ENCODE measurements around the gene PRR20C.
"Not testable (repeated sequence)": the region's sequence is repeated elsewhere in the genome, so short reads cannot be mapped to it uniquely, and the experiment has no call there.

DNA sequence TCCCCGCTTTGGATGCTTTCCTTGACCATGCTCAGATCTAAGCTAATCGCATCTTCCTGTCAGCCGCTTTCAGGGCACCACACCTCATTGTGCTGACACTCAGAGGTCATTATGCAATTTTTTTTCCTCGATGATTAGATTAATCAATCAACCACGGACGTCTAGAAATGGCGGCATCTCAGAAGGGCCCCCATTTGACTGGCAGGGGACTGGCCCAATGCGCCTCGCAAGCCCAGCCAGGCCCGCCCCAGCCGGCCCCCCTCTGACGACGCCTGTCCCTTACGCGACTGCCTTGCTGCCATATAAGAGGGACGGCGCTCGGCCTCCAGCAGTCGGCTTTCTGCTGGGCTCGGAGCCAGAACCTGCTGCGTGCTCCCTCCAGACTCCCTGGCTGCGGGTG lies at the start of gene PRR20C:
- TF ChIP-seq, protein P1, sequence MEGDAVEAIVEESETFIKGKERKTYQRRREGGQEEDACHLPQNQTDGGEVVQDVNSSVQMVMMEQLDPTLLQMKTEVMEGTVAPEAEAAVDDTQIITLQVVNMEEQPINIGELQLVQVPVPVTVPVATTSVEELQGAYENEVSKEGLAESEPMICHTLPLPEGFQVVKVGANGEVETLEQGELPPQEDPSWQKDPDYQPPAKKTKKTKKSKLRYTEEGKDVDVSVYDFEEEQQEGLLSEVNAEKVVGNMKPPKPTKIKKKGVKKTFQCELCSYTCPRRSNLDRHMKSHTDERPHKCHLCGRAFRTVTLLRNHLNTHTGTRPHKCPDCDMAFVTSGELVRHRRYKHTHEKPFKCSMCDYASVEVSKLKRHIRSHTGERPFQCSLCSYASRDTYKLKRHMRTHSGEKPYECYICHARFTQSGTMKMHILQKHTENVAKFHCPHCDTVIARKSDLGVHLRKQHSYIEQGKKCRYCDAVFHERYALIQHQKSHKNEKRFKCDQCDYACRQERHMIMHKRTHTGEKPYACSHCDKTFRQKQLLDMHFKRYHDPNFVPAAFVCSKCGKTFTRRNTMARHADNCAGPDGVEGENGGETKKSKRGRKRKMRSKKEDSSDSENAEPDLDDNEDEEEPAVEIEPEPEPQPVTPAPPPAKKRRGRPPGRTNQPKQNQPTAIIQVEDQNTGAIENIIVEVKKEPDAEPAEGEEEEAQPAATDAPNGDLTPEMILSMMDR (IDR thresholded peaks at IDR 0.05; ENCODE audit: low read depth, low read length): not testable (repeated sequence)
- not testable (repeated sequence) for TF ChIP-seq EZH2phosphoT487 (IDR thresholded peaks at IDR 0.05; ENCODE audit: low read depth)

Measured in OCI-LY3 (cell line).